ENCODE measurements around the gene DOCK1.

DOCK1 gene

GRCh38 chr10:127142856-127143255, 237.6 kb downstream of the DOCK1 start:
- no peak for DNase-seq (ENCODE audit: low read depth)

- peak; percentile 86 for DNase-seq (ENCODE audit: low read depth)
These were observed 239.9 kb downstream of the DOCK1 start for GRCh38 chr10:127145173-127145572.

GRCh38 chr10:127146661-127147060, 241.4 kb downstream of the DOCK1 start:
- DNase-seq (ENCODE audit: low read depth): no peak

GRCh38 chr10:127148066-127148932, 243.1 kb downstream of the DOCK1 start:
- peak; percentile 87 for DNase-seq (ENCODE audit: low read depth)

GRCh38 chr10:127148933-127149220, 243.6 kb downstream of the DOCK1 start:
- DNase-seq (ENCODE audit: low read depth): peak; percentile 68

GRCh38 chr10:127149501-127150081, 244.4 kb downstream of the DOCK1 start:
- DNase-seq (ENCODE audit: low read depth): no peak

- DNase-seq (ENCODE audit: low read depth): peak; percentile 45
These were observed 244.9 kb downstream of the DOCK1 start for GRCh38 chr10:127150136-127150535.

- DNase-seq (ENCODE audit: low read depth): no peak
These were observed 246.3 kb downstream of the DOCK1 start for GRCh38 chr10:127151541-127151940.

GRCh38 chr10:127151981-127152699, 246.9 kb downstream of the DOCK1 start:
- no peak for DNase-seq (ENCODE audit: low read depth)

GRCh38 chr10:127153181-127153580, 248.0 kb downstream of the DOCK1 start:
- no peak for DNase-seq (ENCODE audit: low read depth)

- peak; percentile 74 for DNase-seq (ENCODE audit: low read depth)
These were observed 249.8 kb downstream of the DOCK1 start for GRCh38 chr10:127154831-127155620.

- DNase-seq (ENCODE audit: low read depth): no peak
These were observed 251.9 kb downstream of the DOCK1 start for GRCh38 chr10:127157089-127157488.

GRCh38 chr10:127157506-127158200, 252.4 kb downstream of the DOCK1 start:
- peak; percentile 52 for DNase-seq (ENCODE audit: low read depth)

- DNase-seq (ENCODE audit: low read depth): no peak
These were observed 253.4 kb downstream of the DOCK1 start for GRCh38 chr10:127158662-127159061.

- DNase-seq (ENCODE audit: low read depth): no peak
These were observed 254.5 kb downstream of the DOCK1 start for GRCh38 chr10:127159648-127160245.

- no peak for DNase-seq (ENCODE audit: low read depth)
These were observed 256.3 kb downstream of the DOCK1 start for GRCh38 chr10:127161482-127161881.

- DNase-seq (ENCODE audit: low read depth): no peak
These were observed 257.6 kb downstream of the DOCK1 start for GRCh38 chr10:127162841-127163240.

- DNase-seq (ENCODE audit: low read depth): no peak
These were observed 263.0 kb downstream of the DOCK1 start for GRCh38 chr10:127168261-127168660.

- DNase-seq (ENCODE audit: low read depth): no peak
These were observed 269.6 kb downstream of the DOCK1 start for GRCh38 chr10:127174866-127175265.

- no peak for DNase-seq (ENCODE audit: low read depth)
These were observed 270.3 kb downstream of the DOCK1 start for GRCh38 chr10:127175357-127176110.
